Endothelial cell of umbilical vein (primary cell): ENCODE measurements around the gene MACROD2.

Source experiments
- CTCF ChIP-seq, 2 donors: IDR thresholded peaks; 1 replicate in 1 of 2; 2 replicates in 1 of 2; pipeline ENCODE4 v1.5.1; 2011; ENCODE audit warnings: low read length in 2 of 2, mild to moderate bottlenecking in 2 of 2, moderate library complexity in 2 of 2, control low read depth in 1 of 2, inconsistent platforms in 1 of 2, low read depth in 1 of 2; ENCODE audit not compliant: insufficient read depth in 1 of 2; ENCODE audit errors: extremely low read depth in 1 of 2
- EZH2 ChIP-seq: IDR thresholded peaks from 2 replicates; pipeline ENCODE4 v1.6.1; 2012; ENCODE audit warnings: borderline replicate concordance, low read depth, mild to moderate bottlenecking, moderate library complexity, low read length, inconsistent platforms; ENCODE audit not compliant: severe bottlenecking
- FOS ChIP-seq: IDR thresholded peaks from 2 replicates; pipeline ENCODE4 v1.6.1; 2011; ENCODE audit warnings: mild to moderate bottlenecking, low read length, moderate library complexity, borderline replicate concordance; ENCODE audit not compliant: insufficient read depth
- GATA2 ChIP-seq: IDR thresholded peaks from 2 replicates; pipeline ENCODE4 v1.7.0; 2011; ENCODE audit warnings: low read depth, mild to moderate bottlenecking, moderate library complexity, mixed read lengths, low read length; ENCODE audit not compliant: insufficient read length, insufficient read depth
- JUN ChIP-seq: IDR thresholded peaks from 2 replicates; pipeline ENCODE4 v1.6.1; 2011; ENCODE audit warnings: borderline replicate concordance, low read depth; ENCODE audit not compliant: insufficient read length, insufficient read depth
- MAX ChIP-seq: IDR thresholded peaks from 2 replicates; pipeline ENCODE4 v1.6.1; 2011; ENCODE audit not compliant: insufficient read depth, insufficient read length
- MYC ChIP-seq: IDR thresholded peaks from one replicate; pipeline ENCODE4 v1.6.1; 2011; ENCODE audit warnings: mild to moderate bottlenecking, low read depth, low read length
- POLR2A ChIP-seq: IDR thresholded peaks from 2 replicates; pipeline ENCODE4 v1.6.1; 2012; ENCODE audit warnings: low read depth, mild to moderate bottlenecking, control low read depth, low read length
- POLR2AphosphoS5 ChIP-seq: IDR thresholded peaks from 2 replicates; pipeline ENCODE4 v1.6.1; 2012; ENCODE audit warnings: low read depth, mild to moderate bottlenecking, control low read depth, low read length, moderate library complexity; ENCODE audit not compliant: insufficient read depth

- TF ChIP-seq EZH2 (no peak), POLR2A (no peak), JUN (no peak), POLR2AphosphoS5 (no peak), CTCF (IDR thresholded peaks at IDR 0.05; ENCODE audit: extremely low read depth in 1 of 2, insufficient read depth in 1 of 2, low read depth in 1 of 2, low read length in 2 of 2) (no peak), MYC (no peak), MAX (no peak), GATA2 (no peak), FOS (no peak)
These were observed 1391.9 kb downstream of the MACROD2 start for GRCh38 chr20:15387228-15387627.
